DMS153 treated with DMSO at 0.1 percent for 48 hours (cell line): ENCODE results near the gene TMEM182.
A peak's percentile ranks its signal among the peaks of the same experiment; 100 is the strongest.

ENCODE experiments used
- DNase-seq: peaks from one replicate; lab custom pipeline; 2025; ENCODE audit not compliant: unreplicated experiment; lab: John Stamatoyannopoulos, UW

Gene TMEM182, protein sequence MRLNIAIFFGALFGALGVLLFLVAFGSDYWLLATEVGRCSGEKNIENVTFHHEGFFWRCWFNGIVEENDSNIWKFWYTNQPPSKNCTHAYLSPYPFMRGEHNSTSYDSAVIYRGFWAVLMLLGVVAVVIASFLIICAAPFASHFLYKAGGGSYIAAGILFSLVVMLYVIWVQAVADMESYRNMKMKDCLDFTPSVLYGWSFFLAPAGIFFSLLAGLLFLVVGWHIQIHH

GRCh38 chr2:102761763-102762162 is at the start of gene TMEM182:
Gene TMEM182, plus strand, starts transcription at chr2:102762031. Its CDS starts 187 bp downstream, at chr2:102762218.
- no peak for DNase-seq

GRCh38 chr2:102717308-102718018 is 44.4 kb upstream of the TMEM182 start:
- no peak for DNase-seq

DNA sequence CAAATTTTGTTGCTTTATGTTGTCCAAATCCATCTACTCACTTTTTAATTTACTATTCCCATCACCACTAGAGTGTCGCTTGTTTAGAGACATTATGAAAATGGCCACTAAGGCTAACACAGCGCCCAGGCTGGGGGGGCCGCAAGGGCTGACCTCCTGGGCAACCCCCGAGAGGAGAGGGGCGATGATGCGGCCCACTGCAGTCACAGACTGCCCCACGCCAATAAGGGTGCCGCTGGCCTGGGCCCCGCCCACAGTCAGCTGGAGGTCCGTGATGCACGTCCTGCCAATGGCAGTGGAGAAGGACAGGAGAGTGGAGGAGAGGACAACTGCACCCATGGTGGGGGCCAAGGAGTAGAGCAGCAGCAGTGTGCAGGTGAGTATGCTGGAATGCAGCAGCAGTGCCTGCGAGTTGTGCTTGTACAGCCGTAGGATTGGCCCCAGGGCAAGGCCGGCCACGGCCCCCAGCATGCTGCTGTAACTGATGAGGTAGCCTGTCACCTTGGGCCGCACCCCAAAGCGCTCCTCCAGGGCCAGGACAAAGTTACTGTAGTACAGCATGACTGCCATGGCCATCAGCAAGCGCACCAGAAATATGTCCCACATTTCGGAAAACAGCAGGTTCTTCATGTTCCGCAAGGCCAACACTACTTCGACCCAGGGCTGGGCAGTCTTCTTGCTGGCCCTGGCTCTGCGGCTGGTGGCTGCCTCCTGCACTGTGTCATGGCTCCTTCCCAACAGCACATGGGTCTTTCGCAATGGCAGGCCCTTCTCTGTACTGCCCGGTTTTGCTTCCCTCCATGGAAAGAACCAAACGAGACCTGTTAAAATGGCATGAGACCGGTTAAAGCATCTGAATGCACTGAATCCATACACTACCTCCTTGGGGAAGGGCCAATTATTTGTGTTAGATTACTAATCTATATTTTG is 43.2 kb upstream of the TMEM182 start:
- no peak for DNase-seq

- no peak for DNase-seq
Measured at GRCh38 chr2:102724016-102724490, 37.8 kb upstream of the TMEM182 start.

DNA sequence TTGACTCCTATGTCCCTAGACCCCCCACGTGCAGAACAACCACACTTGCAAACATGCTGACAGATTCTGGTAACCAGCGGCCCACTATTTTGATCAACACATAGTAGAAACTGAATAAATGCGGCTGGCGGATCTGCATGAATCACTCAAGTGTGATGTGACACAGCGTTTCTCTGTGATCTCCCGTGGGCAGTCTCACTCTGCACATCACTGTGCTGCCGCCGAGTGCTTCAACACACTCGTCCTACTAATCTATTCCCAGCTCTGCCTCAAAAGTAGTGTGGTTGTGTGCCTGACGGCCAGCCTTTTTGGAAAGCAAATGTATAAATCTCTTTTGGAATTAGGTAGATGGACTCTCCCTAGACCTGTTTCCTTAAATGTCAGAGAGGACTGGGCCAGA is 37.3 kb upstream of the TMEM182 start:
- DNase-seq: no peak

- DNase-seq: no peak
Measured at GRCh38 chr2:102726128-102727087, 35.4 kb upstream of the TMEM182 start.

DNA sequence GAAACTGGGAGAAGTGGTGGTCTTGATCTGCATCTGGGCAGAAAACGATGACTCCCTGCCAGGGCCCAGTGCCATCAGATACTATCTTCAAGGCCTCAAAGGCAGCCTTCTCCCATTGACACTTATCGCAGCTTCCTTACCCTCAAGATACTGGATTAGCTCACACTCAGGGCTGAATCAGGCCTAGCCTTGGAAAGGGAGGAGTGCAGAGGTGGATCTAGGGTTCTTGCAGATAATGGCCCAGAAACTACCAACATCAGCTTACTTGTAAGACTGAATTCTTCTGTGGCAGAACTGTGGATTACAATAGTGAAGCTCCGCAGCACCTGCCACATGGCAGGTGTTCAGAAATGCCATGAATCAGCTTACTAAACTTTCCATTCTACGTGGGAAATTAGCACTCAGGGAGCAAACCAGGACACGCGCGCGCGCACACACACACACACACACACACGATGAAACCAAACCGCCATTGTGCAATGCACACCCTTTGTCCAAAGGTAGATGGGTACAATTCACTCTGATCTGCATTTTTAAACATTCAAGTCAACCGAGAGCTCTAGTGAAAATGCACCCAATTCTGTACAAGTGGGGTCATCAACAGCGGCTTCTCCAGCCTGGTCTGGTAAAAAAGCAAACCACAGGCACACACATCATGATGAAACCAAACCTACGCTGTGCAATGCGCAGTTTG is 26.3 kb upstream of the TMEM182 start:
- DNase-seq: no peak

DNA sequence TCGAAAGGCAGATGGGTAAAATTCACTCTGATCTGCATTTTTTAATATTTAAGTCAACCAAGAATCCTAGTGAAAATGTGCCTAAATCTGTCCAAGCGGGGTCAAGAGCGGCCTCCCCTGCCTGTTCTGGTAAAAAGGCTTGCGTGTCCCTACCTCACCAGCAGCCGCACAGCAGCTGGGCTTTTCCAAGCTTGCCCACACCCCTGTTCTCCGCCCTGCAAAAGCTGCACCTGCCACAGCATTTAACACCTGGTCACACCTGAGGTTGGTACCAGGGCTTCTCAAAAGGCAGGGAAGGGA is 25.8 kb upstream of the TMEM182 start:
- no peak for DNase-seq

DNA sequence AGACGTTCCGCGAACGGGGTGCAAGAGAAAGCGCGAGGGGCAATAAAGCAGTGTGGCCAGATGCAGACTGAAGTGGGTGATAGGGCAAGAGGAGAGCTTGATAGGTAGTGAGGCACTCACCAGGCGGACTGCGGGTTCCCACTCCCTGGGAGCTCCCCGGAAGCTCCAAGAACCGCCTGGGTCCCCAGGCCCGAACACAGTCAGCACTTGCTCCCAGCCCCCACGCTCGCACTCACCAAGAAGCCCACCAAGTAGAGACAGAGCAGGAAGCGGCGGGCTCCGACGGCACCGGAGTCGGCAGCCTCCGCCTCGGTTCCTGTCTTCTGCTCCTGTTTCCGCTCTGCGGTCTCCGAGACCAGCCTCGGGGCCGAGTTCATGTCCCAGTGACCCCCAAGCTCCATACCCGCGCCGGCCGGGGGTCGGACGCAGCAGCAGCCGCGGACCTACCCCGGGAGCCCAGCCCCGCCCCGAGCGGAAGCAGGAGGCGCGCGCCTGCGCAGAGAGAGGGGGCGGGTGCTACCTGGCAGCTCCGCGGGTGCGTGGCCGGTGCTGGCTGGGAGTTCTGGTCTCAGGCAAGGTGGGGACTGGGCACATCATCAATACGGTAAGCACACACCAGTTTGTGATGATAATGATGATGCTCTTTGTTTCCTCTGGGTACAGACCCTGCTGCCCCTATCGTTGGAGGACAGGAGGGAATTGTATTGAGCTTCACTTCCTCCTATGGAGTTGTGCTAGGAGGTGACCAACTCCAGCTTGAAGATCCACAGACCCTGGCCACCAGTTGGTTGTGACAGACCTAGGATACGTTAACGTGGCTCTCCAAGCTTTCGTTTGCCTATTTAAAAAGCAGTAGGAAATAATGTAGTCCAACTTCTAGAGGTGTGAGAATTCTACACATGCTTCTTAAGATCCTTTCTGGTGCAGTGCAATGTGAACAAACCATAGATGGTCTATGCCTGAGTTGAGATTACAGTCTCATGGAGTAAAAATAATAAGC is 25.1 kb upstream of the TMEM182 start:
- DNase-seq: peak; percentile 27

- DNase-seq: no peak
Measured at GRCh38 chr2:102737431-102737830, 24.4 kb upstream of the TMEM182 start.

DNA sequence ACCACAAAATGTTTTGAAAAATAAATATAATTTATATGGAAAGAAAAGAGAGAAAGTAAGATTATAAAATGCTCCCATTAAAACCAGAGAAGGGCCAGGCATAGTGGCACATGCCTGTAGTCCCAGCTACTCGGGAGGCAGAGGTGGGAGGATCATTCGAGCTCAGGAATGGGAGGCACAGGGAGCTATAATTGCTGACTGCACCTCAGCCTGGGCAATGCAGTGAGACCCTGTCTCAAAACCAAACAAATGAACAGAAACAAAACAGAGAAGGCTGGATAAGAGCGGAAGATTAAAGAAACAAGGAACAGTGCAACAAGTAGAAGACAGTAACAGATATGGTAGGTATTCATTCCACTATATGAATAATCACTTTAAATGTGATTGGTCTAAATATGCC is 18.6 kb upstream of the TMEM182 start:
- no peak for DNase-seq

DNA sequence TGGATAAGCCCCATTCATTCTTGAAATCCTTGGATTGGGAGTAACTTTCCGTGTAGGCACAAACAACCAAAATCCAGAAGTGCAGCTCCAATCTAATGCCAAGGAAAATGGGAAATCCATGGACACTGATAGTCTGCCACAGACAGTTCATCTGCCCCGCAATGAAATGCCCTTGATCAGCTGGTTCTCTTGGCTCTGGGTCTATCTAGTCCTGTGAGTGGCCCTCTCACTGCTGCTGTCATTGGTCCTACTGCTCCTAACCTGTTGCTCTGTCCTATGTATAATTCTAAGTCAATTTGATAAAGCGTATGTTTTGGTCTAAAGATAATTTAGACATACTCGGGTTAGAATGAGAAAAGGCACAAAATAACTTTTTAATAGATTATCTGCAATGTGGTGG is 13.7 kb upstream of the TMEM182 start:
- DNase-seq: no peak

GRCh38 chr2:102749938-102750337 is 11.9 kb upstream of the TMEM182 start:
- no peak for DNase-seq

- peak; percentile 36 for DNase-seq
Measured at GRCh38 chr2:102753563-102754159, 8.2 kb upstream of the TMEM182 start.

DNA sequence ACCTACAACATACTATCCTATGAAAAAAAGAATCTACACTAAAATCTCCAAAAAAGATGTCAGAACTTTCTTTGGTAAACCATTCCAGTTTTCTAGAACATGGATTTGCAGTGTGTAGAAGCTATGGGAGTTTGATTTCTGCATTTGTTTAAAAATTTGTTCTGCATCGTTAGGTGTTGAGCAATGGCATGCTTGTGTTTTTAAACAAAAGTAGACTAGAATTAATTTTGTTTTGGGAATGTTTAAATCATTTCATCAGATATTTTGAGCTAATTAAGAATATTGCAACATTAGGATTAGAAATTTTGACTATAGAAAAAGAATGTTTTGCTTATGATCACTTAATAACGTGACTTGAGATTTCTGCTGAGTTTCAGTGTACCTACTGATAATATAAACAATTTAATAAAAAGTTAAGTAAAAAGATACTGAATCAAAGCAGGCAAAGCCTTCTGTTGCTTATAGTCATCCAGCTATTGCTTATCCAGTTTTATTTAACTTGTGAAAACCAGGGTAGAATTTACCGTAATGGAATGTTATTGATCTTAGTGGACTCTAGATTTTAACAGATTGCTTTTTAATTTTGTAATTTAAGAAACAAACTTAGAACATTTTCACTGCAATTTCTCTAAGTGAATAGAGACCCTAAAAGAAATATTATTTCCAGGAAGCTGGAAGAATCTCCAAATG is 7.2 kb upstream of the TMEM182 start:
- no peak for DNase-seq

DNA sequence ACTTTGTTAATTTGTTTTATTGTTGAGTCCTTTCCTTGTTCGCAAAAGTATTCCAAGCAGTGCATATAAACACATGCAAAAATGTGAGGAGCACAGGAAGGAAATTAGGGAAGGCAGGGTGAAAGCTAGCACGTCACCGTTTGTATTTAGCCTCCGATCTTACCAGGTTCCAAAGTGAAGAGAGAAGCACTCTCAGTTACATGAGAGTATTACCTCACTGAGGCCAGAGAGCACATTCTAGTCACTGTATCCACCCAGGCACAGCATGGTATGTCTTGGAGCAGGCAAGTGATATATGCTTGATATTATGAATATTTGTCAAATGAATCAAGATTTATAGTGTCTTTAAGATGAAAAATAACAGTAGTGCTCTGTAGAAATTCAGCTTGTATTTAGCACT is 6.5 kb upstream of the TMEM182 start:
- DNase-seq: no peak

DNA sequence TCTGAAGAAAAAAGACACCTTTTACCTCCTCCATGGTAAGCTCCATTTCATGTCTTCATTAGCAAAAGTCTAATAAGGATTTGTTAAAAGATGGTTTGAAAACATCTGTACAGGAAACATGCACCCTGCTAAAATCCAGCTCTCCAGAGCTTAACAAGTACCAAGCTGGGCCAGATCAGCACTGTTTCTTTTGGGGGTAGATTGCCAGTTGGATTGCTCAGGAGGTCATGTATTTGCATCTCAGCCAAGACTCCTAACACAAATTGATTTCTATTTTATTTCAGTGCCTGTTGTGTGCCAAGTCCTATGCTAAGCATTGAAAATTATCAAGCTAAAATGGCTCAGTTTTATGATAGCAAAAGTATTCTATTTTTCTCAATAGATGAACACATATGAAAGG is 3.4 kb upstream of the TMEM182 start:
- DNase-seq: no peak

DNA sequence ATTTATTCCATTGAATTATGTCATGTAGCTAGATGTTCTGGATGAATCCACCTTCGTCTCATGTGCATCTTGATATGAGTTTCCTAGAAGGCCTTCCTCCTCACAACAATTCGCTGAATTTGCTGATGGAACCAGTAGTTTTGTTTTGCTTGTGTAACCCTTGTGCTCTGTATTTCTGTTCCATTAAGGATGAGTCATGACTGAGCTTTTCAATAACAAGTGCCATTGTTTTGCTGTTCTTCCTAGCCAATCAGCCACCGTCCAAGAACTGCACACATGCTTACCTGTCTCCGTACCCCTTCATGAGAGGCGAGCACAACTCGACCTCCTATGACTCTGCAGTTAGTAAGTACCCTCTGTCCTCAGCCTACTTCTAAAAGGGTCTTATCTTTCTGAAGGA is 2.3 kb downstream of the TMEM182 start:
- no peak for DNase-seq
